ENCODE results near the gene EPHB1. TPM values are rescaled to one million over a fixed set of nuclear protein-coding genes. Genes with fewer than 3 reads are reported as not detected.

Gene EPHB1
- total RNA-seq, 2 donors from 2014 or later: 0.68 to 0.71 TPM

DNA sequence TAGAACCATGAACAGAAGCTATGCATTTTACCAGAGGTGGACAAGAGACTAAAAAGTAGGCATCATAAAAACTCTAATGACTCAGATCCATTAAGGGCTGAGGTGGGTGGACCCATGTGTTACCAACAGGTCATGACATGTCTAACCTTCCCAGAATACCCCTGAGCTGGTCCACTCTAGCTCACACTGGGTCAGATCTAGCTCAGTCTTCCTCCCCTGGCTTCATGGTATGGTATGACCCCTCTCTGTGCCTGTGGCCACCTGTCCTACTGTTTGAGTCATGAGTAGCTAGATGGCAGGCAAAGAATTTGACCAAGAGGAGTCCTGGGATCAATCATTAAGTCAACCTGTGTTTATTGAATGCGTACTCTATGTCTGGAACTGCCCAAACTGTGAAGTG lies 340.4 kb downstream of the EPHB1 start:
- Histone ChIP-seq H3K36me3 (no peaks in the 10 kb centered on the region), H3K9me3 (no peaks in the 10 kb centered on the region), H3K27me3 (replicated peaks; ENCODE audit: insufficient read depth) (no peaks in the 10 kb centered on the region), H3K4me1 (ENCODE audit: control insufficient read depth in 1 of 2, low read depth in 2 of 2) (no peaks in the 10 kb centered on the region), H3K4me3 (no peak overlapping the region), H3K27ac (no peak overlapping the region)
- TF ChIP-seq, protein P1, sequence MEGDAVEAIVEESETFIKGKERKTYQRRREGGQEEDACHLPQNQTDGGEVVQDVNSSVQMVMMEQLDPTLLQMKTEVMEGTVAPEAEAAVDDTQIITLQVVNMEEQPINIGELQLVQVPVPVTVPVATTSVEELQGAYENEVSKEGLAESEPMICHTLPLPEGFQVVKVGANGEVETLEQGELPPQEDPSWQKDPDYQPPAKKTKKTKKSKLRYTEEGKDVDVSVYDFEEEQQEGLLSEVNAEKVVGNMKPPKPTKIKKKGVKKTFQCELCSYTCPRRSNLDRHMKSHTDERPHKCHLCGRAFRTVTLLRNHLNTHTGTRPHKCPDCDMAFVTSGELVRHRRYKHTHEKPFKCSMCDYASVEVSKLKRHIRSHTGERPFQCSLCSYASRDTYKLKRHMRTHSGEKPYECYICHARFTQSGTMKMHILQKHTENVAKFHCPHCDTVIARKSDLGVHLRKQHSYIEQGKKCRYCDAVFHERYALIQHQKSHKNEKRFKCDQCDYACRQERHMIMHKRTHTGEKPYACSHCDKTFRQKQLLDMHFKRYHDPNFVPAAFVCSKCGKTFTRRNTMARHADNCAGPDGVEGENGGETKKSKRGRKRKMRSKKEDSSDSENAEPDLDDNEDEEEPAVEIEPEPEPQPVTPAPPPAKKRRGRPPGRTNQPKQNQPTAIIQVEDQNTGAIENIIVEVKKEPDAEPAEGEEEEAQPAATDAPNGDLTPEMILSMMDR (IDR thresholded peaks at IDR 0.05): no peak
- ATAC-seq (ENCODE audit: insufficient number of reproducible peaks, low FRiP score, low read depth): no peak
- no peak for DNase-seq (ENCODE audit: low spot score)

GRCh38 chr3:135136361-135137100 lies 341.5 kb downstream of the EPHB1 start:
- H3K27ac ChIP-seq: no peak overlapping the region
- no peak overlapping the region for H3K4me3 ChIP-seq
- no peaks in the 10 kb centered on the region for H3K9me3 ChIP-seq
- H3K27me3 ChIP-seq (replicated peaks; ENCODE audit: insufficient read depth): no peaks in the 10 kb centered on the region
- DNase-seq (ENCODE audit: low spot score) (no peak), ATAC-seq (ENCODE audit: insufficient number of reproducible peaks, low FRiP score, low read depth) (no peak)
- H3K4me1 ChIP-seq (ENCODE audit: control insufficient read depth in 1 of 2, low read depth in 2 of 2): no peaks in the 10 kb centered on the region
- TF ChIP-seq, protein P1 (IDR thresholded peaks at IDR 0.05): no peak
- H3K36me3 ChIP-seq: no peaks in the 10 kb centered on the region

DNA sequence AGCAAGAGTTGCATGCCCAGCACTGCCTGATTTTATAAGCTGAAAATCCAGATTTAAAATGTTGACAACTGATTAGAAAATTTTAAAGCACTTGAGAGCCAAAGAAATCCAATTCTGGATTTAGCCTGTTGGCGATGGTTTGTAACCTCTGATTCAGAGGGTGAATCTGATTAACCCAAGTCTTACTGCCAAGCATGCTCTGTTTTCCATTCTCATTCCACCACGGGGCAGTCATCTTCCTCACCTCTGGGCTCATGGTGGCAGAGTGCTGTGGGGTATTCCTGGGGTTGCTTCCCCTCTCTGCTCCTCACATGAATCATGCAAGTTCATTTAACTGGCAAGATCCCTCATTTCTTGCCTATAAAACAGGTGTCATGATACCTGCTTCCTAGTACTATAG lies 342.2 kb downstream of the EPHB1 start:
- TF ChIP-seq, protein P1 (IDR thresholded peaks at IDR 0.05): no peak
- no peaks in the 10 kb centered on the region for H3K27me3 ChIP-seq (replicated peaks; ENCODE audit: insufficient read depth)
- DNase-seq (ENCODE audit: low spot score) (no peak), ATAC-seq (ENCODE audit: insufficient number of reproducible peaks, low FRiP score, low read depth) (no peak)
- H3K4me1 ChIP-seq (ENCODE audit: control insufficient read depth in 1 of 2, low read depth in 2 of 2): no peaks in the 10 kb centered on the region
- H3K4me3 ChIP-seq: no peak overlapping the region
- no peaks in the 10 kb centered on the region for H3K9me3 ChIP-seq
- no peak overlapping the region for H3K27ac ChIP-seq
- H3K36me3 ChIP-seq: no peaks in the 10 kb centered on the region

DNA sequence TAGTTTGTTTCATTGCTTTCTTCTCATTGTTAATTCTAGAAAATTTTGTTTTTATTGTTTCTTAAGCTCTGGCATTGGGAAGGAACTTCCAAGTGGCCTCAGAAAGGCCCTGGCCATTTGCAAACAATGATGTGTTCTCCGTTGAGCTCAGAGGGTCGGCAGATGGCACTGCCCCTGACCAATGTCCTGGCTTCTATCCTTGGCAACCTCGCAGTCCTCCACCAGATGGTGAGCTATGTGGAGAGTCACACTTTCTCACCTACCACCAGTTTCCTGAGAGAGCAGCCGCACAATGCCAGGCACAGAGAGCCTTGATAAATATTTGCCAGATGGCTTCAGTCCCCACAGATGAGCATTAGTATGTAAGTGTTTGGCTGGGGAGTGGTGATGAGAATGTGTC lies 343.7 kb downstream of the EPHB1 start:
- TF ChIP-seq, protein P1 (IDR thresholded peaks at IDR 0.05): no peak
- ATAC-seq (ENCODE audit: insufficient number of reproducible peaks, low FRiP score, low read depth): no peak
- Histone ChIP-seq H3K27me3 (replicated peaks; ENCODE audit: insufficient read depth) (no peaks in the 10 kb centered on the region), H3K27ac (no peak overlapping the region), H3K36me3 (no peaks in the 10 kb centered on the region), H3K4me1 (ENCODE audit: control insufficient read depth in 1 of 2, low read depth in 2 of 2) (no peaks in the 10 kb centered on the region), H3K4me3 (no peak overlapping the region), H3K9me3 (no peaks in the 10 kb centered on the region)
- DNase-seq (ENCODE audit: low spot score): no peak

DNA sequence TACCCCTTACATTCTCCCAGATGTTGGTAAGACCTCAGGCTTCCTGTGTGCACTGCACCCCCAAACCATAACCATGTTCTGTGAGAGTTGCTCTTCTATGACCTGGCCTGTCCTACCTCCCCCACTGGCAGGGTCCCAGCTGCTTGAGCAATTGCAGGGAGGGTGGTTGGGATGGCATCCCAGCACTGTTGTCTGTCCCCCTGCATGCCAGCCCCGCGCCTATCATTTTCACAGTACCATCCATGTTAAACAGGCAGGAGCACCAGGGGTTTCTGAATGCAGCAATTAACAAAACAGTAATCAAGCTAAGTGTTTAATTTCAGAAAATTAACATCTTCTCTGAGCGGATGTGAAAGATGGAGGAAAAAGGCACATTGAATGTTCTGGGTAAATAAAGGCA lies 345.5 kb downstream of the EPHB1 start:
- Histone ChIP-seq H3K9me3 (no peaks in the 10 kb centered on the region), H3K27me3 (replicated peaks; ENCODE audit: insufficient read depth) (no peaks in the 10 kb centered on the region), H3K27ac (no peak overlapping the region), H3K4me1 (ENCODE audit: control insufficient read depth in 1 of 2, low read depth in 2 of 2) (no peaks in the 10 kb centered on the region), H3K4me3 (no peak overlapping the region), H3K36me3 (no peaks in the 10 kb centered on the region)
- TF ChIP-seq, protein P1 (IDR thresholded peaks at IDR 0.05): no peak
- ATAC-seq (ENCODE audit: insufficient number of reproducible peaks, low FRiP score, low read depth) (no peak), DNase-seq (ENCODE audit: low spot score) (no peak)
